ENCODE data around the gene ANKRD44. TPM values are rescaled to one million over a fixed set of nuclear protein-coding genes. Genes with fewer than 3 reads are reported as not detected.

The ANKRD44 gene
- total and polyA plus RNA-seq, 2 of the 8 experiments (the other 6 are each of a cell fraction or from before 2014, with no cell fraction given), result 1.2 to 1.3 TPM

DNA sequence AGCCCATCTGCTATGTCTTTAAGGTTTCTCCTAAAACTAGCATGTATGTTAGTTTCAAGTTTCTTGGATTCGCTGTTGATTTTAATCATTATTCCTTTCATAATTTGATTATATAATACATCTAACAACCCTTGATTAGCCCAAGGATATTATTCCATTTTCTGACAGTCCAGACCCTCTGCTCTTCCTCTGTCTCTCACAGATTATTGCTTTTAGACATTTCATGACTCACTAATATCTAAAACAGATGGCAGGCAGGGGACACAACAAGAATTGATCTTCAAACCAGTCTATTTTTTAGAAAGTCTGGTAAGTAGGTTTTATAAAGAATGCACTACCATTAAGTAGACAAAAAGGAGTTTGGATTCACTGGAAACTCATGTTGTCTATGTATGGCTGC lies 162.2 kb downstream of the ANKRD44 start:
- H2BK120ac ChIP-seq (replicated peaks; ENCODE audit: low read depth, low read length), result no peak overlapping the region
- H3K4me2 ChIP-seq (ENCODE audit: insufficient read depth in 1 of 2, low read depth in 2 of 2, low read length in 2 of 2), result no peak overlapping the region
- H3K4ac ChIP-seq (replicated peaks; ENCODE audit: insufficient read length, low read depth, low read length), result no peak overlapping the region
- no peak overlapping the region for H2BK12ac ChIP-seq (ENCODE audit: low read depth, low read length)
- H3K18ac ChIP-seq (ENCODE audit: extremely low read depth, low read length), result no peak overlapping the region
- H2AK5ac ChIP-seq (ENCODE audit: low read depth, low read length), result no peak overlapping the region
- peaks cover 0 to 2% (median 0%) of the 10 kb centered on the region in 4 experiments; a peak in 1 of 7 replicates for H3K27me3 ChIP-seq (replicated peaks in 1 of 4; ENCODE audit: control insufficient read depth in 3 of 4, extremely low read depth in 1 of 4, insufficient read depth in 3 of 4, low read length in 3 of 4)
- no peak overlapping the region for H3K27ac ChIP-seq (ENCODE audit: low read depth, low read length)
- no peak overlapping the region for H3K23ac ChIP-seq (ENCODE audit: insufficient read length)
- FAIRE-seq, result no peak
- no peak overlapping the region for H3K9ac ChIP-seq (replicated peaks in 1 of 4; ENCODE audit: extremely low read depth in 1 of 4, low read depth in 3 of 4, low read length in 3 of 4)
- CTCF ChIA-PET (ENCODE audit: partially characterized antibody), result interaction anchor here (1.0 to 2.1 kb wide), 2 partner anchors 35 to 42 kb away, joined by 5 to 9 read pairs; no protein-coding TSS in a partner anchor
- 96% methylated on average over 1 of the region's 1 CpG; no CpG with 5 or more reads in 1 of the 2 experiments for WGBS, 2 experiments (ENCODE audit: extremely low coverage in 1 of 2, insufficient coverage in 1 of 2, insufficient read length in 1 of 2, insufficient replicate concordance in 2 of 2, low coverage in 1 of 2, low lambda C conversion rate in 2 of 2, missing lambda C conversion rate in 1 of 2)
- no peak overlapping the region for H3K14ac ChIP-seq (ENCODE audit: insufficient read length)
- H4K8ac ChIP-seq (ENCODE audit: extremely low read depth, insufficient read depth, low read length), result no peak overlapping the region
- H3K79me1 ChIP-seq (ENCODE audit: low read depth, low read length), result no peaks in the 10 kb centered on the region
- H2BK5ac ChIP-seq (ENCODE audit: low read depth, low read length), result no peak overlapping the region
- H3K79me2 ChIP-seq (ENCODE audit: control insufficient read depth in 1 of 2, insufficient read depth in 2 of 2, low read length in 2 of 2), result no peaks in the 10 kb centered on the region
- no peaks in the 10 kb centered on the region for H3K9me3 ChIP-seq (ENCODE audit: insufficient read depth in 2 of 2, low read depth in 1 of 2, low read length in 1 of 2)
- H3K4me3 ChIP-seq (ENCODE audit: extremely low read depth in 1 of 4, insufficient read depth in 2 of 4, low read depth in 3 of 4, low read length in 4 of 4), result no peak overlapping the region
- H3K23me2 ChIP-seq (ENCODE audit: low read depth, low read length), result no peaks in the 10 kb centered on the region
- no peak overlapping the region for H4K5ac ChIP-seq (ENCODE audit: insufficient read length, low read depth, low read length)
- no peak overlapping the region for H2BK20ac ChIP-seq (ENCODE audit: low read length)
- no peak overlapping the region for H3K56ac ChIP-seq (replicated peaks; ENCODE audit: insufficient read length, low read depth, low read length)
- H4K20me1 ChIP-seq (replicated peaks in 1 of 2; ENCODE audit: control insufficient read depth in 1 of 2, insufficient read depth in 2 of 2, low read length in 2 of 2), result no peaks in the 10 kb centered on the region
- no peaks in the 10 kb centered on the region for H3K36me3 ChIP-seq (ENCODE audit: control insufficient read depth in 2 of 4, insufficient read depth in 4 of 4, low read length in 3 of 4)
- no peak overlapping the region for H4K91ac ChIP-seq (replicated peaks; ENCODE audit: insufficient read length, low read length)
- POLR2A ChIA-PET (ENCODE audit: partially characterized antibody), result no interaction called here
- H2BK15ac ChIP-seq (ENCODE audit: low read length), result no peak overlapping the region
- no peak overlapping the region for H2AFZ ChIP-seq (ENCODE audit: low read length)
- no peak for DNase-seq (ENCODE audit: low read depth in 1 of 2, low spot score in 2 of 2)
- peaks cover 0 to 3% (median 1%) of the 10 kb centered on the region in 4 experiments; a peak in 3 of 7 replicates for H3K4me1 ChIP-seq (replicated peaks in 1 of 4; ENCODE audit: control insufficient read depth in 3 of 4, insufficient read depth in 4 of 4, low read length in 3 of 4)
- TF ChIP-seq YY1 (IDR thresholded peaks at IDR 0.05; ENCODE audit: low read depth, low read length), result no peak
- TF ChIP-seq, protein P1, sequence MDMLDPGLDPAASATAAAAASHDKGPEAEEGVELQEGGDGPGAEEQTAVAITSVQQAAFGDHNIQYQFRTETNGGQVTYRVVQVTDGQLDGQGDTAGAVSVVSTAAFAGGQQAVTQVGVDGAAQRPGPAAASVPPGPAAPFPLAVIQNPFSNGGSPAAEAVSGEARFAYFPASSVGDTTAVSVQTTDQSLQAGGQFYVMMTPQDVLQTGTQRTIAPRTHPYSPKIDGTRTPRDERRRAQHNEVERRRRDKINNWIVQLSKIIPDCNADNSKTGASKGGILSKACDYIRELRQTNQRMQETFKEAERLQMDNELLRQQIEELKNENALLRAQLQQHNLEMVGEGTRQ (IDR thresholded peaks at IDR 0.05; ENCODE audit: low read length), result no peak
- no peak for TF ChIP-seq TBP (IDR thresholded peaks at IDR 0.05; ENCODE audit: low read depth, low read length)
- no peak for TF ChIP-seq CTBP2 (IDR thresholded peaks at IDR 0.05; ENCODE audit: borderline replicate concordance, insufficient read depth, insufficient read length, low read length)

Measured in H1 (cell line).